Trophoblast cell (in vitro differentiated cells and primary cell): ENCODE measurements around the gene OR14I1.

ENCODE experiments used
- DNase-seq, 2 donors: peaks; one replicate each; pipeline ENCODE4 v3.0.0-alpha.2; 2016
- H2AFZ ChIP-seq: 2 replicates; pipeline ENCODE4 v1.6.1; 2013; ENCODE audit warnings: low read length, moderate library complexity, mild to moderate bottlenecking; ENCODE audit not compliant: insufficient read depth, poor library complexity
- H2AK5ac ChIP-seq: 2 replicates; pipeline ENCODE4 v1.6.1; 2013; ENCODE audit warnings: mild to moderate bottlenecking, low read length
- H2BK120ac ChIP-seq: 2 replicates; pipeline ENCODE4 v1.6.1; 2013; ENCODE audit warnings: low read length, mild to moderate bottlenecking, moderate library complexity; ENCODE audit not compliant: insufficient read depth, poor library complexity
- H2BK12ac ChIP-seq: 2 replicates; pipeline ENCODE4 v1.6.1; 2013; ENCODE audit warnings: mild to moderate bottlenecking, low read length, moderate library complexity
- H2BK5ac ChIP-seq: 2 replicates; pipeline ENCODE4 v1.6.1; 2013; ENCODE audit warnings: low read length, low read depth, moderate library complexity, mild to moderate bottlenecking; ENCODE audit not compliant: poor library complexity
- H3K14ac ChIP-seq: 2 replicates; pipeline ENCODE4 v1.6.1; 2013; ENCODE audit warnings: mild to moderate bottlenecking, low read length
- H3K18ac ChIP-seq: 2 replicates; pipeline ENCODE4 v1.6.1; 2013; ENCODE audit warnings: mild to moderate bottlenecking, low read length
- H3K23ac ChIP-seq: 2 replicates; pipeline ENCODE4 v1.6.1; 2013; ENCODE audit warnings: low read length
- H3K27ac ChIP-seq: 2 replicates; pipeline ENCODE4 v1.5.1; 2013; ENCODE audit warnings: low read depth, mild to moderate bottlenecking, inconsistent platforms, low read length, moderate library complexity
- H3K27me3 ChIP-seq: 2 replicates; pipeline ENCODE4 v1.6.1; 2013; ENCODE audit warnings: inconsistent platforms, mild to moderate bottlenecking, low read length, moderate library complexity; ENCODE audit not compliant: insufficient read depth
- H3K36me3 ChIP-seq, 2 experiments: 1 replicate in 1 of 2; 2 replicates in 1 of 2; pipeline ENCODE4 v1.6.1; 2013; ENCODE audit warnings: low read length in 2 of 2, mild to moderate bottlenecking in 2 of 2, moderate library complexity in 1 of 2; ENCODE audit not compliant: insufficient read depth in 2 of 2, control insufficient read depth in 1 of 2
- H3K4ac ChIP-seq: 2 replicates; pipeline ENCODE4 v1.6.1; 2013; ENCODE audit warnings: low read depth, mild to moderate bottlenecking, low read length, moderate library complexity
- H3K4me1 ChIP-seq, 2 experiments: 1 replicate in 1 of 2; 2 replicates in 1 of 2; pipeline ENCODE4 v1.6.1; 2013; ENCODE audit warnings: low read length in 2 of 2, mild to moderate bottlenecking in 2 of 2, moderate library complexity in 1 of 2; ENCODE audit not compliant: insufficient read depth in 2 of 2, control insufficient read depth in 1 of 2
- H3K4me2 ChIP-seq: 2 replicates; pipeline ENCODE4 v1.6.1; 2013; ENCODE audit warnings: inconsistent platforms, mild to moderate bottlenecking, low read length, moderate library complexity
- H3K4me3 ChIP-seq: 2 replicates; pipeline ENCODE4 v1.5.1; 2013; ENCODE audit warnings: mild to moderate bottlenecking, low read depth, low read length, inconsistent platforms
- H3K79me1 ChIP-seq: one replicate; pipeline ENCODE4 v1.6.1; 2013; ENCODE audit warnings: low read length
- H3K79me2 ChIP-seq: 2 replicates; pipeline ENCODE4 v1.6.1; 2013; ENCODE audit warnings: low read length, mild to moderate bottlenecking; ENCODE audit not compliant: control insufficient read depth, insufficient read depth, poor library complexity
- H3K9ac ChIP-seq: 2 replicates; pipeline ENCODE4 v1.6.1; 2013; ENCODE audit warnings: mild to moderate bottlenecking, low read length
- H3K9me3 ChIP-seq: 2 replicates; pipeline ENCODE4 v1.6.1; 2013; ENCODE audit warnings: low read depth, mild to moderate bottlenecking, control low read depth, inconsistent platforms, low read length; ENCODE audit not compliant: insufficient read depth
- H4K12ac ChIP-seq: 2 replicates; pipeline ENCODE4 v1.6.1; 2013; ENCODE audit warnings: low read depth, mild to moderate bottlenecking, low read length, moderate library complexity
- H4K8ac ChIP-seq: 2 replicates; pipeline ENCODE4 v1.6.1; 2013; ENCODE audit warnings: low read depth, mild to moderate bottlenecking, low read length, moderate library complexity
- H4K91ac ChIP-seq: one replicate; pipeline ENCODE4 v1.6.1; 2013; ENCODE audit warnings: low read depth, mild to moderate bottlenecking, low read length, moderate library complexity
- WGBS: extraction: QIAGEN DNeasy Blood & Tissue Kit; methylation state at CpG from one replicate; pipeline ENCODE4 v1.1.7; 2013; ENCODE audit warnings: missing lambda C conversion rate; ENCODE audit not compliant: insufficient read length, insufficient coverage; ENCODE audit errors: extremely low coverage; 5-methylcytosine and 5-hydroxymethylcytosine counted together

Gene OR14I1

DNA sequence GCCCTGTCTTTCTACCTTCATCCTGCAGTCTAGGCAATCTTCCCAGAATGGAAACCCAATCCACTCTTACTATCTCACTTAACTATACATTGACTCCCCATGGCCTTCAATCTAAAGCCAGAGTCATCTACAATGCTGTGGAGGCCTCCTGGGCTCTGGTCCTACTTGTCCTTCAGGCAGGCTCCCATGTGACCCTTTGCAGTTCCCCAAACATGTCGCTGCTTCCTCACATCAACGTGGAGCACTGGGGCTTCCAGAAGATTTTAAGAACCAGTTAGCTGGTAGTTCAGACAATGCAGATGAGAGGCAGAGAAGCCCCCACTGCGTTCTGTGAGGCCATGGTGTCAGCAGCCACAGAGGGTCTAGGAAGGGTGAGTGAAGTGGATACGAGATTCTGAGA is 34.4 kb upstream of the OR14I1 start:
- Histone ChIP-seq H3K27ac (no peak overlapping the region), H3K79me2 (no peaks in the 10 kb centered on the region), H2AFZ (no peak overlapping the region), H3K14ac (no peak overlapping the region), H3K9ac (no peak overlapping the region), H2BK5ac (no peak overlapping the region), H3K27me3 (no peaks in the 10 kb centered on the region), H3K79me1 (no peaks in the 10 kb centered on the region), H3K36me3 (no peaks in the 10 kb centered on the region), H4K91ac (no peak overlapping the region), H3K23ac (no peak overlapping the region), H2BK12ac (no peak overlapping the region), H3K18ac (no peak overlapping the region), H3K4me1 (no peaks in the 10 kb centered on the region), H4K8ac (no peak overlapping the region), H3K4me3 (no peak overlapping the region), H4K12ac (no peak overlapping the region), H2AK5ac (no peak overlapping the region), H3K4me2 (no peak overlapping the region), H2BK120ac (no peak overlapping the region), H3K4ac (no peak overlapping the region), H3K9me3 (peaks cover 40% of the 10 kb centered on the region)
- no CpG with 5 or more reads among the region's 4 CpGs for WGBS
- DNase-seq = no peak

DNA sequence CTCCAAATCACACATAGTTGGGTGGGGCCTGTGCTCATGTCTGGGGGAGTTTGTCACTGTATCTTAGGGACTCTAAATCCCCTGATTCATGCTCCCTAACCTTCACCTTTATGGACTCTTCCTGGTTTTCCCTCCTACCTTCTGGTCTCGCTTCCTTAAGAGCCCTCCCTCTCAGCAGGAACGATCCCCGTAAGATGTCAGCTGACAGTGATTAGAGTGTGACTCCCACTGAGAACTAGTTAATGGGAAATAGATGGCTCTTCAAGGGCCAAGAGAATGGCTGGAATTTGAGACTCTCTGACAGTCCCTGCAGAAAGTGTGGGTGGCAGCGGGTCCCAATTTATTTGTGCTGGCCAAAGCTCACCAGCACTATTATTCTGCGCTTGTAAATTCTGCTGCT is 31.0 kb upstream of the OR14I1 start:
- WGBS = no CpG with 5 or more reads among the region's 5 CpGs

DNA sequence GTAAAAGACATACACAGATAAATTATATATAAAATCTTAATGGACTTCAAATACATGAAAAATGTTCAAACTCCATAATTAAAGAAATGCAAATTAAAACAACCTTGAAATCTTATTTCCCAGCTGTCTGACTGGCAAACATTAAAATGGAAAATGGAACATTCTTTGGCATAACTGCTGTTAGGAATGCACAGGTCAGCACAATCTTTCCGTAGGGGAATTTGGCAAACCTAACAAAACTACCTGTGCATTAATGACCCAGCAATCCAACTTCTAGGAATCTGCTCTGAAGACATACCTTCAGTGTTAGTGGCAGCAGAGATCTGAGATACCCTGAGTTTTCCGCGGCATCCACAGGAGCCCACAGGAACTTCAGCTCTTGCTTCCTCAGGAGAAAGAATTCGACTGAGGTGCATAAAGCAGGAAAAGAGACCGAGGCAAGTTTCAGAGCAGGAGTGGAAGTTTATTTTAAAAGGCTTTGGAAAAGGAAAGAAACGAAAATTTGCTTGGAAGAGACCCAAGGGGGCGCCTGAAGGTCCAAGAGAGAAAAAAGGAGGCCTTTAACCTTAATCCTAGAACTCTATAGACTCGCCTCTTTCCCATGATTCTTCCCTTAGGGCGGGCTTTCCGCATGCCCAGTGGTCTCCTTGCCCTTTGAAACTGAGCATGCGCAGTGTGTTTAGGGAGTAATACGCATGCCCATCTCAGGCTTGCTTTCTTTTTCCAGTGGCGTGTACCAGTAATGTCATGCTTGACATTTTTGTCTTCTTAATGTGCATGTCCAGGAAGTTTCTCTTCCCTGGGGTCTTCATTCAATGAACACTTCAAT is 28.2 kb upstream of the OR14I1 start:
- H3K14ac ChIP-seq = no peak overlapping the region
- no peak overlapping the region for H4K12ac ChIP-seq
- no peaks in the 10 kb centered on the region for H3K27me3 ChIP-seq
- H3K4me2 ChIP-seq = no peak overlapping the region
- H3K23ac ChIP-seq = no peak overlapping the region
- H3K4me1 ChIP-seq = no peaks in the 10 kb centered on the region
- no peak overlapping the region for H2BK12ac ChIP-seq
- H4K8ac ChIP-seq = no peak overlapping the region
- peaks cover 16% of the 10 kb centered on the region for H3K9me3 ChIP-seq
- no peaks in the 10 kb centered on the region for H3K79me2 ChIP-seq
- no peak overlapping the region for H3K27ac ChIP-seq
- no peak overlapping the region for H2AFZ ChIP-seq
- no peak overlapping the region for H4K91ac ChIP-seq
- H3K4me3 ChIP-seq = no peak overlapping the region
- no peak overlapping the region for H2AK5ac ChIP-seq
- peak; percentile 85 to 89 for DNase-seq
- no peak overlapping the region for H3K18ac ChIP-seq
- WGBS = no CpG with 5 or more reads among the region's 13 CpGs
- no peaks in the 10 kb centered on the region for H3K79me1 ChIP-seq
- H3K9ac ChIP-seq = no peak overlapping the region
- H3K4ac ChIP-seq = no peak overlapping the region
- no peaks in the 10 kb centered on the region for H3K36me3 ChIP-seq
- no peak overlapping the region for H2BK120ac ChIP-seq
- H2BK5ac ChIP-seq = no peak overlapping the region

More for the DNA sequence above, 31.0 kb upstream of the OR14I1 start:
- H3K4me1 ChIP-seq = no peaks in the 10 kb centered on the region
- no peak overlapping the region for H3K18ac ChIP-seq
- no peak overlapping the region for H3K4ac ChIP-seq
- no peaks in the 10 kb centered on the region for H3K36me3 ChIP-seq
- H3K79me2 ChIP-seq = no peaks in the 10 kb centered on the region
- H3K14ac ChIP-seq = no peak overlapping the region
- H4K91ac ChIP-seq = no peak overlapping the region
- no peak overlapping the region for H3K23ac ChIP-seq
- no peak overlapping the region for H2AK5ac ChIP-seq
- DNase-seq = no peak
- H2BK120ac ChIP-seq = no peak overlapping the region
- no peak overlapping the region for H4K8ac ChIP-seq
- no peak overlapping the region for H3K4me3 ChIP-seq
- no peak overlapping the region for H4K12ac ChIP-seq
- H3K9me3 ChIP-seq = peaks cover 28% of the 10 kb centered on the region
- no peaks in the 10 kb centered on the region for H3K79me1 ChIP-seq
- no peak overlapping the region for H2BK5ac ChIP-seq
- no peak overlapping the region for H3K27ac ChIP-seq
- no peak overlapping the region for H3K4me2 ChIP-seq
- no peak overlapping the region for H2AFZ ChIP-seq
- H3K27me3 ChIP-seq = no peaks in the 10 kb centered on the region
- H2BK12ac ChIP-seq = no peak overlapping the region
- H3K9ac ChIP-seq = no peak overlapping the region

DNA sequence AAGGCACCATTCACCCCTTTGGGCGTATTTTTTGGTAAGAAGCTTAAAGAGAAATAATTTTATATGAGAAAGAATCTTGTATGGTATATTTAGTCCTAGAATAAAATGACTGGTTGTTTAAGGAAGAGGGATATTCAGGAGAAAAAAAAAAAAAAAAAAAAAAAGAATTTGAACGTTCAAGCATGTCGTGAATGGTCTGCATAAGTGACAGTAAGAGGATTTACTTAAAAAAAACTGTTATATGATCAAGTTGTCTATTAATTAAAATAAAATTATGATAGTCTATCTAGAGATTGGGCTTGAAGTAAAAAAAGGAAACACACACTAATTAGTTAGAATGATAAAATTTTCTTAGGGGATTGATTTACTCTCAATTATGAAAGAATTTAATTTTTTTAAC is 11.7 kb upstream of the OR14I1 start:
- Histone ChIP-seq H3K79me2 (no peaks in the 10 kb centered on the region), H3K27ac (no peak overlapping the region), H3K27me3 (no peaks in the 10 kb centered on the region), H3K4ac (no peak overlapping the region), H4K12ac (no peak overlapping the region), H3K18ac (no peak overlapping the region), H3K23ac (no peak overlapping the region), H2BK5ac (no peak overlapping the region), H3K14ac (no peak overlapping the region), H3K79me1 (no peaks in the 10 kb centered on the region), H2AK5ac (no peak overlapping the region), H3K36me3 (no peaks in the 10 kb centered on the region), H4K8ac (no peak overlapping the region), H3K4me1 (no peaks in the 10 kb centered on the region), H3K9me3 (peaks cover 12% of the 10 kb centered on the region), H4K91ac (no peak overlapping the region), H3K4me3 (no peak overlapping the region), H3K9ac (no peak overlapping the region), H2AFZ (no peak overlapping the region), H2BK120ac (no peak overlapping the region), H3K4me2 (no peak overlapping the region), H2BK12ac (no peak overlapping the region)
- WGBS = no CpG with 5 or more reads among the region's 3 CpGs
- no peak for DNase-seq
